GM06990 (cell line): Measurements from ENCODE around the gene TTI1.
"Not testable (repeated sequence)": the region's sequence is repeated elsewhere in the genome, so short reads cannot be mapped to it uniquely, and the experiment has no call there.

Experiments
- DNase-seq: peaks from one replicate; pipeline ENCODE4 v3.0.0-alpha.2; 2011; ENCODE audit not compliant: insufficient read length; ENCODE audit errors: extremely low read depth
- H3K27me3 ChIP-seq: replicated peaks from 2 replicates; pipeline ENCODE4 v1.6.0; 2011; ENCODE audit warnings: low read length; ENCODE audit not compliant: control insufficient read depth, insufficient read depth
- H3K36me3 ChIP-seq: 2 replicates; pipeline ENCODE4 v1.5.1; 2011; ENCODE audit warnings: low read length; ENCODE audit not compliant: control insufficient read depth, insufficient read depth
- H3K4me3 ChIP-seq: replicated peaks from 2 replicates; pipeline ENCODE4 v1.5.1; 2011; ENCODE audit warnings: low read depth, mild to moderate bottlenecking, control low read depth, low read length
- CTCF ChIP-seq: IDR thresholded peaks from 2 replicates; pipeline ENCODE4 v1.5.1; 2011; ENCODE audit warnings: low read length, control low read depth, mild to moderate bottlenecking, inconsistent platforms; ENCODE audit not compliant: insufficient read depth, poor library complexity, severe bottlenecking

The TTI1 gene

DNA sequence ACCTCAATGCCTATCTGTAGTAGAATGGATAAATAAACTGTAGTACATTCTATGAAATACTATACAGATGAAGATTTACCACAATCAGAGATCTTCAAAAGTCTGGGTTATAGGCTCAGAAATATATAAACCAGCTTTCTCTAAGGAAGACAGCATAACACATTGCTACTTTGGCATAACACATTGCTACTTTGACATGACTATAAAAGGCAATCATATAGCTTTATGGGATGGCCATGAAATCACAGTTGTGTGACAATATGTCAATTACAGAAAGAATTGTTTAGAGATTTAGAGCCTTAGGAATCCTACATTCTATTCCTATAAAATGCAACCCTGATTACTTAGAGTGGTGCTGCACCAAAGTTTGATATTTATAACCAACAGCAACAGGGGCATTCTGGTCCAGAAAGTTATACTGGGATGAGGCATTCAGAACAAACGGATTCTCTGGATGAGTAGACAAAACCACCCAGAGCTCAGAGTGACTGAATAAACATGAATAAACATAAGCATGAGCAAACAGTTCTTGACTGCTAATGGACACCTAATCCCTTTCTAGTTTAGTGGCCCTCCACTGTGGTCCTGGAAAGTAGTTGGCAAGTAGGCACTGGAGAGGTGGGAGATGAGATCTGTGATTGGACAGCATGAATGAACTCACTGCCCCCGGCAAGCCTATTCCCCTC, 12.0 kb downstream of the TTI1 start:
- no peak for TF ChIP-seq CTCF
- H3K27me3 ChIP-seq, result no peaks in the 10 kb centered on the region
- no peak for DNase-seq
- peaks cover 4% of the 10 kb centered on the region for H3K36me3 ChIP-seq
- no peak overlapping the region for H3K4me3 ChIP-seq

DNA sequence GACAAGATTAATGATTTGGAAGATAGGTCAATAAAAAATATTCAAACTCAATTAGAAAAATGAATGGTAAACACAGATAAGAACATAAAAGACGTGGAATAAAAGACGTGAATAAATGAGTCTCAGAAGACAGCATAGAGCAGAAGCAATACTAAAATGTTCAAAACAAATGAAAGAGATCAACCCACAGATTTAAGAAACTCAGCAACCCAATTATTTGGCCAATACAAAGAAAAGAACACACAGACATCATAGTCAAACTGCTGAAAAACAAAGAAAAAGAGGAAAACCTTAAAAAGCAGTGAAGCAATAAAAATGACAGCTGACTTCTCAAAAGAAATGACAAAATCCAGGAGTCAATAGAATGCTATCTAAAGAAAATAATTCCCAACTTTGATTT, 14.9 kb downstream of the TTI1 start:
- Histone ChIP-seq H3K4me3 (no peak overlapping the region), H3K36me3 (peaks cover 11% of the 10 kb centered on the region), H3K27me3 (no peaks in the 10 kb centered on the region)
- DNase-seq, result no peak
- TF ChIP-seq CTCF, result no peak

- Histone ChIP-seq H3K4me3 (no peak overlapping the region), H3K36me3 (peaks cover 12% of the 10 kb centered on the region), H3K27me3 (no peaks in the 10 kb centered on the region)
- DNase-seq, result no peak
- no peak for TF ChIP-seq CTCF
Measured at GRCh38 chr20:38017959-38018358, 15.3 kb downstream of the TTI1 start.

DNA sequence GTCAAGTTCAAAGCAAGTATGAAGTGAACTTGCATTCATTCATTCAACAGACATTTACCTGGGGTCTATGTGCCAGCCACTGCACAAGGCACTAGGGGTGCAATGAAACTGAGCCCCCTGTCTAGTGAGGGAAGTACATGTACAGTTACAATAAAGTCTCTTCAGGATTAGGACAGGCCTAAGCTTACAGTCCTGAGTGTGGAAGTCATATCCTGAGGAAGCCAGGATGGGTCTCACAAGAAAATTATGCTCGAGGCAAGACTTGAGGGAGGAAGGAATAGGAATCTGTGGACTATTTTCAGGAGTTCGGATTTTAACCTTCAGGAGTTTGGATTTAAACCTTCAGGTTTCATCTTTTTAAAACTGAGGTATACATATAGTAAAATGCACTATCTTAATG, 19.4 kb downstream of the TTI1 start:
- Histone ChIP-seq H3K27me3 (no peaks in the 10 kb centered on the region), H3K4me3 (no peak overlapping the region), H3K36me3 (peaks cover 26% of the 10 kb centered on the region)
- DNase-seq, result no peak
- TF ChIP-seq CTCF, result no peak

GRCh38 chr20:38012332-38012731, 20.9 kb downstream of the TTI1 start:
- Histone ChIP-seq H3K36me3 (peaks cover 21% of the 10 kb centered on the region), H3K27me3 (no peaks in the 10 kb centered on the region), H3K4me3 (no peak overlapping the region)
- no peak for TF ChIP-seq CTCF
- DNase-seq, result no peak

GRCh38 chr20:38011696-38012095, 21.6 kb downstream of the TTI1 start:
- DNase-seq, result no peak
- peaks cover 21% of the 10 kb centered on the region for H3K36me3 ChIP-seq
- no peak for TF ChIP-seq CTCF
- no peaks in the 10 kb centered on the region for H3K27me3 ChIP-seq
- H3K4me3 ChIP-seq, result no peak overlapping the region

DNA sequence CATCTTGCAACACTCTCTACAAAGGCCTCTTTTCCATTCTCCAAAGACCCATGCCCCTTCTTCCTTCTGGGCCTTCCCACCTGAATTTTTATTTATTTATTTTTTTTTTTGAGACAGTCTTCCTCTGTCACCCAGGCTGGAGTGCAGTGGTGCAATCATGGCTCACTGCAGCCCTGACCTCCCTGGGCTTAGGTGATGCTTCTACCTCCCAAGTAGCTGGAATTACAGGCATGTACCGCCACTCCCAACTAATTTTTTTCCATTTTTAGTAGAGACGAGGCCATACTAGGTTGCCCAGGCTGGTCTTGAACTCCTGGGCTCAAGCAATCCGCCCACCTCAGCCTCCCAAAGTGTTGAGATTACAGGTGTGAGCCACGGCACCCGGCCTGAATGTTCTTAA, 23.8 kb downstream of the TTI1 start:
- not testable (repeated sequence) for DNase-seq, H3K27me3 ChIP-seq
- H3K36me3 ChIP-seq, result peaks cover 18% of the 10 kb centered on the region

More for the DNA sequence above, 23.8 kb downstream of the TTI1 start:
- not testable (repeated sequence) for H3K4me3 ChIP-seq
